HEK293 (cell line): Measurements from ENCODE around the gene WNT7B.

Experiments used
- ZNF274 ChIP-seq, 2 experiments: fragments of 200-500 bp in 1 of 2; fragments of 450-650 bp in 1 of 2; sonication (Bioruptor generic) in 1 of 2; formaldehyde crosslinking in 1 of 2; IDR thresholded peaks; 2 replicates each; pipeline versions ENCODE4 v1.5.1 to v1.6.1; 2014 to 2016; ENCODE audit warnings: borderline replicate concordance in 1 of 2, inconsistent platforms in 1 of 2, low read length in 1 of 2, missing biosample characterization in 1 of 2, missing genetic modification characterization in 1 of 2
- ZNF324 ChIP-seq: fragments of 450-650 bp; formaldehyde crosslinking; IDR thresholded peaks from 2 replicates; pipeline ENCODE4 v1.5.1; 2016; ENCODE audit warnings: missing biosample characterization, missing genetic modification characterization
- ZNF335 ChIP-seq: fragments of 450-650 bp; formaldehyde crosslinking; conservative IDR thresholded peaks from 2 replicates; pipeline ENCODE4 v1.5.1; 2016; ENCODE audit warnings: missing biosample characterization, missing genetic modification characterization
- ZNF658 ChIP-seq: fragments of 450-650 bp; formaldehyde crosslinking; IDR thresholded peaks from 2 replicates; pipeline ENCODE4; 2016; ENCODE audit warnings: missing biosample characterization, missing genetic modification characterization

GRCh38 chr22:45910928-45911467 lies 66.0 kb downstream of the WNT7B start:
- TF ChIP-seq ZNF324 (tag by site-specific recombination) (no peak), ZNF658 (tag by site-specific recombination) (no peak), ZNF335 (tag by site-specific recombination) (no peak), ZNF274 (IDR thresholded peaks at IDR 0.05; ENCODE audit: low read length) (no peak), ZNF274 (tag by site-specific recombination; IDR thresholded peaks at IDR 0.05; ENCODE audit: borderline replicate concordance) (no peak)
